ENCODE results near the gene MAGEA8.
"Not testable (repeated sequence)": the region's sequence is repeated elsewhere in the genome, so short reads cannot be mapped to it uniquely, and the experiment has no call there.

The MAGEA8 gene

GRCh38 chrX:149908308-149908707 lies 27.3 kb downstream of the MAGEA8 start:
- DNase-seq, result no peak

DNA sequence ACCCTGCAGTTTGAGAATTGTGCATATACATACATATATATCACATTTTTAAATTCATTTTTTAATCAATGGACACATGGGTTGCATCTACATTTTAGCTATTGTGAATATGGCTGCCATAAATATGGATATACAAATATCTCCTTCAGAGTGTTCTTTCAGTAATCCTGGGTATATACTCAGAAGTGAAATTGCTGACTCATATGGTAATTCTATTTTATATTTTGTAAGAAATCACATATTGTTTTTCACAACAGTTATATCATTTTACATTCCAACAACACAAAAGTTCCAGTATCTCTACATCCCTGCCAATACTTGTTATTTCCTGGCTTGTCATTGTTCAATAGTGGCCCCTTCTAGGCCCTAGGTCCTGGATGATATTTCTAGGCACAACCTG lies 27.7 kb downstream of the MAGEA8 start:
- no peak for DNase-seq

DNA sequence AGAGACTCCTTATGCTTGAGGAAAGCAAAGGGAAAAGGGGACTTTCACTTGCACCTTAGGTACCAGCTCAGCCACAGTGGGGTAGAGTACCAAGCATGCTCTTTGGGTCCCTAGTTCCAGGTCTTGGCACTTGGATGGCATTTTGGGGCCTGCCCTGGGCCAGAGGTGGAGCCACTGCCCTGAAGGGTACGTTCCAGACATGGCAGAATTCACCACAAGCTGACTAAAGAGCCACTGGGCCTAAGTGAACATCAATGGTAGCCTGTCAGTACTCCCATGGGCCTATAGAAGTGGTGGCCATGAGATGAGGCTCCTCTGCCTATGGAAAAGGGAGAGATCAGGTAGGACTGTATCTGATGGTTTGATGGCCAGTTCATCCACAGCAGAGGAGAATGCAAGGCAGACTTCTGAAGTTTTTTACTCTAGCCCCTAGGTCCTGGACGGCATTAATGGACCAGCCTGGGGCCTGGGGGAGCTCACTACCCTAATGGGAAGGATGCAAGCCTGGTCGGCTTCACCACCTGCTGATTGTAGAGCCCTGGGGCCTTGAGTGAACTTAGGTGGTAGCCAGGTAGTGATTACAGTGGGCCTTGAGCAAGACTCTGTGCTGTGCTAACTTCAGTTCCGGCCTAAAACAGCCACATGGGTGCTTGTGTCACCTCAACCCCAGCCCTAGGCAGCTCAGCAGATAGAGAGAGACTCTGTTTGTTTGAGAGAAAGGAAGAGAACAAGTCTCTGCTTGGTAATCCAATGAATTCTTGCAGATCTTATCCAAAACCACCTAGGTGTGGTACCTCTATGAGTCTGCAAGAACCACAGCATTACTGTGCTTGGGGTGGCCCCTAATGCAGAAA lies 28.6 kb downstream of the MAGEA8 start:
- no peak for DNase-seq

DNA sequence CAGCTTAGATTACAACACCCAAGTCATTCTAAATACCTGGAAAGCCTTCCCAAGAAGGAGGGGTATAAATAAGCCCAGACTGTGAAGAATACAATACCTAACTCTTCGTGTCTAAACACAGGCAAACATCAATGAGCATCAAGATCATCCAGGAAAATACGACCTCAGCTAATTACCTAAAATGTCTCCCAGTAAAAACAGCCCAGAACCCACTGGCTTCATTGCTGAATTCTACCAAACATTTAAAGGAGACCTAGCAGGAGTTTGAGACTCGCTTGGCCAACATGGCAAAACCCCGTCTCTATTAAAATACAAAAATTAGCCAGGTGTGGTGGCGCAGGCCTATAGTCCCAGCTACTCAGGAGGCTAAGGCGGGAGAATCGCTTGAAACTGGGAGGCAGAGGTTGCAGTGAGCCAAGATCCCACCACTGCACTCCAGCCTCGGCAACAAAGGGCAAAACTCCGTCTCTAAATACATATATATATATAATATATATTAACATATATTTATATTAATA lies 29.3 kb downstream of the MAGEA8 start:
- DNase-seq, result no peak

DNA sequence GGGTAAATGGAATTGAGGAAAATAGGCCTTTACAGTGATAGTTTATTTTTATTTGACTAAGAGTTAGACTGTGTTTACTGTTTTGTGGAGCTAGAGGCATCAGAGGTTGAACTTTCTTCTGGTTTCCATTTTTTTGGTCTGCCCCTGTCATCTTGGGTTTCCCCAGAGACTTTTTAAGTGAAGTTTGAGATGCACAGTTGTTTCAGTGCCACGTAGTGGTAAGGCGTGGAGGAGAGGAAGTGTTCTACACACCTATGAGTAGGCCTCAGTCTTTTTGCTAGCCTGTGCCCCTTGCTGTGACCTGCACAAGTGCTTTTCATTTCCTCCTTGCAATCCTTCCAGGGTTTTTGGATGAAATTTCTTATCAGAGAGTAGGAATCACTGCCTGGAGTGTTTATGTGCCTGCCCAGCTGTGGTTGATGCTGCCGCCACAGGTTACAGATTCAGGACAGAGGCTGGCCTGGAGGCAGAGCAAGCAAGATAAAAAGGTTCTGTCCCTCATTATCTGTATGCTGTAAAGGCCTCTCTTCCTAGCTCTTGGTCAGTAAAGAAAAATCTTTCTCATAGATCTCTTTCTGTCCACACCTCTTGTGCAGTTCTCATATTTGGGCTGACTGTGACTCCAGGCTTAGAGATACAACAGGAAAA lies 35.9 kb downstream of the MAGEA8 start:
- no peak for DNase-seq

- not testable (repeated sequence) for DNase-seq
Measured at GRCh38 chrX:149923836-149924235, 42.9 kb downstream of the MAGEA8 start.

DNA sequence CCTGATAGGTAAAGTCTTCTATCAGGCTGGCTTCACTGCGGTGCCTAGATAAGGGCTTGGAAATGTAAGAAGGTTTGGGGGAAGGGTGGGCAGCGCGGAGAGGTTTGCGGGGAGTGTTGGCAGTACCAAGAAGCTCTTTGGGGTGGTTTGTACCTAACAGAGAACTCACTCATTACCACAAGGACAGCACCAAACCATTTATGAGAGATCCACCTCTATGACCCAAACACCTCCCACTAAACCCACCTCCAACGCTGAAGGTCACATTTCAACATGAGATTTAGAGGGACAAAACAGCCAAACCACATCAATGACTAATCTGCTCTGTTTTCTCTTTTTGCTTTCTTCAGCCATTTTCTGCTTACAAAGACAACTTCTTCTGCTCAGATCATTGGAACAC lies 43.5 kb downstream of the MAGEA8 start:
- not testable (repeated sequence) for DNase-seq

GRCh38 chrX:149927245-149927963 lies 46.4 kb downstream of the MAGEA8 start:
- DNase-seq, result not testable (repeated sequence)

DNA sequence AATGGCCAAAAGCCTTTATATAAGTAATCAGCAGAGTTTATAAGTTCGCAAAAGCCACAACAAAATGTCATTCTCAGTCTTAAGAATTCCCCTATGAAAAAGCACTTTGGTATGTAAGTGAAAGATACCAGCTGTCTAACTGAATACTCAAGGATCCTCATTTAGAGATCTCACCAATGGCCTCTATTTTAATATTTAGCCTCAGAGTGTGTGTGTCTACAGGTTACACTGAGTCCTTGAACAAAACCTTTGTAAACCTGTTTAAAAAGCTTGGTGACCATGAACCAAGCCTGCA lies 46.9 kb downstream of the MAGEA8 start:
- not testable (repeated sequence) for DNase-seq

GRCh38 chrX:149928635-149929034 lies 47.7 kb downstream of the MAGEA8 start:
- not testable (repeated sequence) for DNase-seq

DNA sequence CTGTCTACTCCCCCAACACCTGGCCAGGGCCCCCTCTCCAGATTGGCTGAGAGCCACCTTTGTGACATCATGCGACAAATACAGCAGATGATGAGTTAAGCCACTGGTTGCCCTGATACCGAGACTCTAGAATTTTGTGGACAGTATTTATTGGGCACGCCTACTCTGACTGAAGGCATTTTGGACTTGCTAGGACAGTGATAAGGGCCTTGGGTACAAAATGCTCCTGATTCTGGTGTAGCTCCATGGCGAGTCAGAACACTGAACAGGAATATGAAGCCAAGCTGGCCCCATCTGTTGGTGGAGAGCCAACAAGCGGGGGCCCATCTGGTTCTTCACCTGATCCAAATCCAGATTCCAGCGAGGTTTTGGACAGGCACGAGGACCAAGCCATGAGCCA lies 48.4 kb downstream of the MAGEA8 start, which contains the start of gene HSFX4:
TSS of gene HSFX4 (plus strand) at position 174 of the 400 bp plus-strand sequence. CDS start at position 246, 72 bp downstream.
- DNase-seq, result not testable (repeated sequence)

GRCh38 chrX:149931355-149931754 lies 50.4 kb downstream of the MAGEA8 start:
- not testable (repeated sequence) for DNase-seq

DNA sequence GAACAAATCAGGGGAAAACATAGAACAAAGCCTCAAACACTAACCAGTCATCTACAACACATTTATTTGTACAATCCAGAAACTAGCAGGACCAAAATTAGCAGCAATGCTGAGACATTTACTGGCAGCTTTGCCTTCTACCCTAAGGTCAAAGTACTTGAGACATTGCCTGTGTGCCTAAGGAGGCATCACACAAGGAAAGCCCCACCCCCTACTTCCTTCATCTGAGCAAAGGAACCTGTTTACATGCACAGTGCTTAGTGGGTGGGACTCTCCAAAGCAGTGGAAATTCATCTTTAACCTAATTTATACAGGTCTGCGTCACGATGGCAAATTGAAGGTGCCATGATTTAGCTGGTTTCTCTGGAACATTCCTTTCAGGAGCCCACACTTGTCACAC lies 51.2 kb downstream of the MAGEA8 start:
- not testable (repeated sequence) for DNase-seq

DNA sequence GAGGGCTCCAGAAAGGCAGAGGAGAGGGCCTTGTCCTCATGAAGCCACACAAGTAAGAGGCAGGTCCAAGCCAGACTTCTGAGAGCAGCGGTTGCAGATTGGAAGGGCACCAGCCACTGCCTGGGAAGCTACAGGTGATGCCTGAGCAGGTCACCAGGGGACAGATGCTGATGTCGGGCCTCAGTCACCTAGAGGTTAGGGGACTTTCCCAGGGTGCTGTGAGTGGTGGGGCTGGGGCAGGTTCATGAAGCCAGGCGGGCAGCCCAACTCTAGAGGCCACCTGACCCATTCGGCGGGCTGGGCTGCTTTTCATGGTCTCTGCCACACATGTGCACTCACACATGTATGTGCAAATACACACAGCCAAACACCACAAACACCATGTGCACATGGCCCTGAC lies 52.0 kb downstream of the MAGEA8 start:
- not testable (repeated sequence) for DNase-seq

- DNase-seq, result not testable (repeated sequence)
Measured at GRCh38 chrX:149933547-149933946, 52.6 kb downstream of the MAGEA8 start.
